SKM-1 treated with dmso at 0.1 percent for 144 hours (cell line): ENCODE results near the gene RPUSD1.
"Not testable (repeated sequence)": the region's sequence is repeated elsewhere in the genome, so short reads cannot be mapped to it uniquely, and the experiment has no call there.

Source experiments
- DNase-seq: peaks from one replicate; lab custom pipeline; 2025; ENCODE audit not compliant: unreplicated experiment; lab: John Stamatoyannopoulos, UW

RPUSD1 gene

GRCh38 chr16:768428-768827 lies 19.8 kb downstream of the RPUSD1 start:
- no peak for DNase-seq

GRCh38 chr16:767743-768235 lies 20.4 kb downstream of the RPUSD1 start:
- DNase-seq: no peak

GRCh38 chr16:766820-767640 lies 21.2 kb downstream of the RPUSD1 start:
- no peak for DNase-seq

GRCh38 chr16:766008-766819 lies 22.0 kb downstream of the RPUSD1 start:
- DNase-seq: no peak

- DNase-seq: no peak
Measured at GRCh38 chr16:765488-765865, 22.7 kb downstream of the RPUSD1 start.

GRCh38 chr16:764848-765487 lies 23.2 kb downstream of the RPUSD1 start:
- DNase-seq: no peak

- DNase-seq: no peak
Measured at GRCh38 chr16:764184-764750, 23.9 kb downstream of the RPUSD1 start.

- DNase-seq: no peak
Measured at GRCh38 chr16:763369-764183, 24.6 kb downstream of the RPUSD1 start.

GRCh38 chr16:762595-763268 lies 25.4 kb downstream of the RPUSD1 start:
- no peak for DNase-seq

- no peak for DNase-seq
Measured at GRCh38 chr16:761625-762513, 26.3 kb downstream of the RPUSD1 start.

- DNase-seq: no peak
Measured at GRCh38 chr16:760545-761343, 27.4 kb downstream of the RPUSD1 start, which contains the start of gene MSLN. TSS of gene MSLN (plus strand) at chr16:760734. CDS start at chr16:762681, 1,947 bp downstream.

- no peak for DNase-seq
Measured at GRCh38 chr16:760065-760464, 28.1 kb downstream of the RPUSD1 start.

- DNase-seq: no peak
Measured at GRCh38 chr16:759110-759910, 28.9 kb downstream of the RPUSD1 start.

GRCh38 chr16:756428-756827 lies 31.8 kb downstream of the RPUSD1 start:
- DNase-seq: no peak

- peak; percentile 66 for DNase-seq
Measured at GRCh38 chr16:754656-755055, 33.5 kb downstream of the RPUSD1 start.

GRCh38 chr16:754121-754607 lies 34.0 kb downstream of the RPUSD1 start:
- not testable (repeated sequence) for DNase-seq

- no peak for DNase-seq
Measured at GRCh38 chr16:752007-752312, 36.2 kb downstream of the RPUSD1 start.
